Mucosa of descending colon (tissue), 3 donors: ENCODE data around the gene SORBS1. TPM values are rescaled to one million over a fixed set of nuclear protein-coding genes. Genes with fewer than 3 reads are reported as not detected.

ENCODE experiments used
- ATAC-seq: fragments of 200-7000 bp; cut with Tn5 transposase; one replicate; pipeline ENCODE4 v1.9.1; 2020; ENCODE audit warnings: mild to moderate bottlenecking, moderate library complexity
- DNase-seq, 3 donors: peaks; one replicate each; pipeline ENCODE4 v3.0.0-alpha.2; 2020
- H3K36me3 ChIP-seq: fragments of 200-600 bp; one replicate; pipeline ENCODE4 v1.8.0; 2021; ENCODE audit warnings: low read depth, mild to moderate bottlenecking
- H3K4me1 ChIP-seq: fragments of 200-600 bp; one replicate; pipeline ENCODE4 v1.8.0; 2021; ENCODE audit warnings: low read depth, mild to moderate bottlenecking
- H3K4me3 ChIP-seq: fragments of 200-600 bp; one replicate; pipeline ENCODE4 v1.8.0; 2021; ENCODE audit warnings: mild to moderate bottlenecking
- H3K9me3 ChIP-seq: fragments of 200-600 bp; one replicate; pipeline ENCODE4 v1.8.0; 2021; ENCODE audit warnings: mild to moderate bottlenecking
- intact Hi-C, 2 donors: fragments of 100-400 bp; cut with DNase I in 1 of 2; cut with micrococcal nuclease in 1 of 2; formaldehyde crosslinking; loops; one replicate each; pipeline versions ENCODE4 v1.11.0 to v1.11.1; 2022; cut with DNase I, micrococcal nuclease
- total RNA-seq, 3 donors: library from RNA; stranded (reverse); fragmentation: NEBNext Ultra II Directional in 2 of 3; extraction: Animal tissue kit (Norgen Biotek cat#: 25700) in 2 of 3; gene quantifications; one replicate each; pipeline versions ENCODE4 v1.2.1 to v1.2.4, GENCODE V29; 2021 to 2023
- TF ChIP-seq, protein P1 (sequence below): fragments of 200-600 bp; IDR thresholded peaks from one replicate; pipeline ENCODE4 v1.8.0; 2022; ENCODE audit warnings: antibody characterized with exemption, mild to moderate bottlenecking
- donor health status: DM: no; HTN: no; CAD: no; lungs with moderate emphysema.
- donor health status: DM: no; HTN: no; CAD: no.
- donor health status: DM: no; HTN: yes; CAD: no.

Gene SORBS1
- total RNA-seq, 3 donors from 2014 or later, result 48.9 to 699 (median 99.3) TPM

GRCh38 chr10:95300022-95300539 lies 261.1 kb downstream of the SORBS1 start:
- DNase-seq (no peak), ATAC-seq (no peak)
- Histone ChIP-seq H3K36me3 (no peaks in the 10 kb centered on the region), H3K9me3 (no peaks in the 10 kb centered on the region), H3K4me1 (peaks cover 18% of the 10 kb centered on the region), H3K4me3 (no peak overlapping the region)
- TF ChIP-seq, protein P1, sequence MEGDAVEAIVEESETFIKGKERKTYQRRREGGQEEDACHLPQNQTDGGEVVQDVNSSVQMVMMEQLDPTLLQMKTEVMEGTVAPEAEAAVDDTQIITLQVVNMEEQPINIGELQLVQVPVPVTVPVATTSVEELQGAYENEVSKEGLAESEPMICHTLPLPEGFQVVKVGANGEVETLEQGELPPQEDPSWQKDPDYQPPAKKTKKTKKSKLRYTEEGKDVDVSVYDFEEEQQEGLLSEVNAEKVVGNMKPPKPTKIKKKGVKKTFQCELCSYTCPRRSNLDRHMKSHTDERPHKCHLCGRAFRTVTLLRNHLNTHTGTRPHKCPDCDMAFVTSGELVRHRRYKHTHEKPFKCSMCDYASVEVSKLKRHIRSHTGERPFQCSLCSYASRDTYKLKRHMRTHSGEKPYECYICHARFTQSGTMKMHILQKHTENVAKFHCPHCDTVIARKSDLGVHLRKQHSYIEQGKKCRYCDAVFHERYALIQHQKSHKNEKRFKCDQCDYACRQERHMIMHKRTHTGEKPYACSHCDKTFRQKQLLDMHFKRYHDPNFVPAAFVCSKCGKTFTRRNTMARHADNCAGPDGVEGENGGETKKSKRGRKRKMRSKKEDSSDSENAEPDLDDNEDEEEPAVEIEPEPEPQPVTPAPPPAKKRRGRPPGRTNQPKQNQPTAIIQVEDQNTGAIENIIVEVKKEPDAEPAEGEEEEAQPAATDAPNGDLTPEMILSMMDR, result no peak
- intact Hi-C loops, result no loop called here

- Histone ChIP-seq H3K9me3 (no peaks in the 10 kb centered on the region), H3K4me1 (peaks cover 18% of the 10 kb centered on the region), H3K36me3 (no peaks in the 10 kb centered on the region), H3K4me3 (no peak overlapping the region)
- DNase-seq (no peak), ATAC-seq (no peak)
- TF ChIP-seq, protein P1, result no peak
- intact Hi-C loops, result no loop called here
Measured at GRCh38 chr10:95297402-95297801, 263.8 kb downstream of the SORBS1 start.

- ATAC-seq, result no peak
- H3K36me3 ChIP-seq, result no peaks in the 10 kb centered on the region
- intact Hi-C loops, result no loop called here
- TF ChIP-seq, protein P1, result no peak
- H3K9me3 ChIP-seq, result no peaks in the 10 kb centered on the region
- H3K4me3 ChIP-seq, result no peak overlapping the region
- H3K4me1 ChIP-seq, result peaks cover 18% of the 10 kb centered on the region
- DNase-seq, result no peak
Measured at GRCh38 chr10:95296764-95297163, 264.4 kb downstream of the SORBS1 start.

DNA sequence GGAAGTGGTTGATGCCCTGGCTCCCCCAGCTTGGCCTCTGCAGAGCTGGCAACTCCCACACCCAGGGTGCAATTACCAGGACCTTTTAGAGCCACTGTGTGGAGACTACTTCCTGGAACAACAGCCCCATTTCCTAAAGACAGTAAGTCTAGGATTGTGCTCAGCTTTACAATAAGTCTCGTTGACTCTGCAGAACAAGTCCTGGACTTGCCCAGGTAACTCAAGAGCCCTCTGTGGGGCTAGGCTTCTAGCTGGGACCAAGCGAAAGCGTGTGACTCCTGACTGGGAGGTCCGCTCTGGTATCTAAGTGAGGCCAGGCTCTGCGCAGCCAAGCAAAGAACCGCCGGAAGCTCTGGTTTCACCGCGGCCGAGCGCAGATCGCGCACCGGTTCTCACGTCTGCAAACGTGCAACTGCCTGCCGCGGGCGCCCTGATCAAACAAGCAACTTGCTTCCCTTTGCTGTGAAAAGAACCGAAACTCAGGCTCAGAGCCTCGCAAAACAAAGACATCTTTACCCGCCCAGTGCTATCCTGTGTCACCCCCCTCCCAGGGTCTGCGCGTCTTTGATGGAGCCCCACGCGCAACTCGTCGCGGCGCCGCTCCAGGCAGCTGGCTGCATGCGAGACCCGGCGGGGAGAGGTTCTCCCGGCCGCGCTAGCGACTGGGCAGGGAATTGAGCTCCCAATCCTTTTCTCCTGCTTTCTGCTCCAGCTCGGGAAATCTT lies 266.0 kb downstream of the SORBS1 start:
- DNase-seq (peak; percentile 75 to 87 (median 81)), ATAC-seq (peak; percentile 68)
- peaks cover 23% of the 10 kb centered on the region for H3K4me1 ChIP-seq
- intact Hi-C loops, result no loop called here
- no peaks in the 10 kb centered on the region for H3K36me3 ChIP-seq
- TF ChIP-seq, protein P1, result no peak
- no peak overlapping the region for H3K4me3 ChIP-seq
- no peaks in the 10 kb centered on the region for H3K9me3 ChIP-seq

DNA sequence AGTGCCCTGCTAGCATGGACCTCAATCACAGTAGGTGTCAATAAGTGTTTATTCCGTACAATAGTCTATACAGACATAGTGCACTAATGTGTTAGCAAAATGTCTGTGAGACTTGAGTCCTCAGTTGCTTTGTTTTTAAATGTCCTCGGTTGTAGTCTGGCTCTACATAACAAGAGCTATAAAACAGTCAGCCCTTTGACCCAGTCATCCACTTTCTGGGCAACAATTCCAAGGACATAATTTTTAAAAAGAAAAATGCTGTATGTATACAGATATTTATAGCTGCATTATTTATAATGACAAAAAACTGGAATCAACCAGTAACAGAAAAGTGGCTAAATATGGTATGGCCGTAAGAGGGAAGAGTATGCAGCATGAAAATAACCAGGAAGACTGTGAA lies 267.5 kb downstream of the SORBS1 start:
- Histone ChIP-seq H3K36me3 (no peaks in the 10 kb centered on the region), H3K4me1 (peaks cover 23% of the 10 kb centered on the region), H3K4me3 (no peak overlapping the region), H3K9me3 (no peaks in the 10 kb centered on the region)
- ATAC-seq (no peak), DNase-seq (no peak)
- intact Hi-C loops, result no loop called here
- TF ChIP-seq, protein P1, result no peak
